Heart right ventricle (tissue), 16 donors: ENCODE results near the gene CPNE5. TPM values are rescaled to one million over a fixed set of nuclear protein-coding genes. Genes with fewer than 3 reads are reported as not detected.

Experiments used
- ATAC-seq, 8 donors: fragments of 200-7000 bp; cut with Tn5 transposase; one replicate each; pipeline ENCODE4 v1.9.1; 2020; ENCODE audit warnings: mild to moderate bottlenecking in 8 of 8, moderate library complexity in 8 of 8, moderate number of reproducible peaks in 1 of 8
- DNase-seq, 2 donors: peaks; one replicate each; pipeline ENCODE4 v3.0.0-alpha.2; 2020
- H3K27ac ChIP-seq, 10 donors: fragments of 200-600 bp; sonication (generic) in 2 of 10; one replicate each; pipeline versions ENCODE4 v1.5.0 to v1.8.0; 2020 to 2022; ENCODE audit warnings: mild to moderate bottlenecking in 3 of 10
- H3K27me3 ChIP-seq, 7 donors: fragments of 200-600 bp; one replicate each; pipeline ENCODE4 v1.8.0; 2021 to 2022; ENCODE audit warnings: mild to moderate bottlenecking in 2 of 7
- H3K36me3 ChIP-seq, 9 donors: fragments of 200-600 bp; sonication (generic) in 1 of 9; one replicate each; pipeline versions ENCODE4 v1.5.0 to v1.8.0; 2020 to 2022; ENCODE audit warnings: mild to moderate bottlenecking in 2 of 9
- H3K4me1 ChIP-seq, 9 donors: fragments of 200-600 bp; sonication (generic) in 1 of 9; one replicate each; pipeline versions ENCODE4 v1.5.0 to v1.8.0; 2020 to 2022; ENCODE audit warnings: mild to moderate bottlenecking in 4 of 9
- H3K4me3 ChIP-seq, 10 donors: fragments of 200-600 bp; sonication (generic) in 2 of 10; one replicate each; pipeline versions ENCODE4 v1.5.0 to v1.8.0; 2020 to 2022; ENCODE audit warnings: mild to moderate bottlenecking in 7 of 10, moderate library complexity in 2 of 10
- H3K9me3 ChIP-seq, 11 donors: fragments of 200-600 bp in 10 of 11; sonication (generic) in 2 of 11; one replicate each; pipeline versions ENCODE4 v1.5.0 to v1.8.0; 2013 to 2022; ENCODE audit warnings: mild to moderate bottlenecking in 2 of 11, control low read depth in 1 of 11, moderate library complexity in 1 of 11
- CTCF ChIP-seq, 9 donors: fragments of 200-600 bp; sonication (generic) in 2 of 9; IDR thresholded peaks; one replicate each; pipeline versions ENCODE4 v1.5.0 to v1.8.0; 2021 to 2022; ENCODE audit warnings: antibody characterized with exemption in 9 of 9, mild to moderate bottlenecking in 5 of 9, moderate library complexity in 1 of 9
- WGBS, 2 donors: extraction: QIAGEN DNeasy Blood & Tissue Kit; methylation state at CpG; one replicate each; pipeline ENCODE4 v1.1.7; 2013; ENCODE audit warnings: inconsistent platforms in 1 of 2; 5-methylcytosine and 5-hydroxymethylcytosine counted together
- intact Hi-C, 10 donors: fragments of 100-400 bp; cut with DNase I; formaldehyde crosslinking; loops; one replicate each; pipeline versions ENCODE4 v1.11.1 to v1.14.2; 2022
- polyA plus RNA-seq, 2 donors: library from polyadenylated mRNA; stranded (reverse); fragments of 200-250 nt; gene quantifications; one replicate each; pipeline ENCODE4 v1.2.3, GENCODE V29; 2013
- total RNA-seq, 10 donors: library from RNA; stranded (reverse); fragmentation: NEBNext Ultra II Directional in 3 of 10; extraction: Animal tissue kit (Norgen Biotek cat#: 25700) in 3 of 10; gene quantifications; one replicate each; pipeline versions ENCODE4 v1.2.1 to v1.2.4, GENCODE V29; 2021 to 2023
- donor health status: Arrhythmogenic right ventricular cardiomyopathy.
- donor health status: ischemic (EF 13 %, LVEDD 7.1; RV severe dilation, severe dysfunction).
- donor health status: healthy with polysubstance abuse.
- donor health status: DM: no; HTN: yes; CAD: no.
- donor health status: DM: no; HTN: no; CAD: no.
- donor health status: ischemic (EF 25% LVEDD 6.9; RV normal size, moderate dysfunction).
- donor health status: ischemic (EF 25% LVEDD 5.7; RV mildly dilated, moderate dysfunction).
- donor health status: healthy.
- donor health status: DM: yes; HTN: yes; CAD: no.
- donor health status: Ischemic cardiomyopathy.
- donor health status: ischemic (EF 35%, LVEDD 5.7; RV mildly dilated, moderate dysfunction).
- donor health status: nonischemic (EF 11% LVEDD 7.7; RV severe dilation, severe dysfunction).
- donor health status: DM: yes; HTN: yes; CAD: no.
- donor health status: PGD.
- donor health status: ischemic (EF 29% LVEDD 5.4; RV normal size, mild dysfunction).
- donor health status: nonischemic (EF 23%, LVEDD 6.1; RV moderate dilation, normal function).

CPNE5 gene
- total and polyA plus RNA-seq, 12 donors: 2.8 to 98.2 (median 24.4) TPM

DNA sequence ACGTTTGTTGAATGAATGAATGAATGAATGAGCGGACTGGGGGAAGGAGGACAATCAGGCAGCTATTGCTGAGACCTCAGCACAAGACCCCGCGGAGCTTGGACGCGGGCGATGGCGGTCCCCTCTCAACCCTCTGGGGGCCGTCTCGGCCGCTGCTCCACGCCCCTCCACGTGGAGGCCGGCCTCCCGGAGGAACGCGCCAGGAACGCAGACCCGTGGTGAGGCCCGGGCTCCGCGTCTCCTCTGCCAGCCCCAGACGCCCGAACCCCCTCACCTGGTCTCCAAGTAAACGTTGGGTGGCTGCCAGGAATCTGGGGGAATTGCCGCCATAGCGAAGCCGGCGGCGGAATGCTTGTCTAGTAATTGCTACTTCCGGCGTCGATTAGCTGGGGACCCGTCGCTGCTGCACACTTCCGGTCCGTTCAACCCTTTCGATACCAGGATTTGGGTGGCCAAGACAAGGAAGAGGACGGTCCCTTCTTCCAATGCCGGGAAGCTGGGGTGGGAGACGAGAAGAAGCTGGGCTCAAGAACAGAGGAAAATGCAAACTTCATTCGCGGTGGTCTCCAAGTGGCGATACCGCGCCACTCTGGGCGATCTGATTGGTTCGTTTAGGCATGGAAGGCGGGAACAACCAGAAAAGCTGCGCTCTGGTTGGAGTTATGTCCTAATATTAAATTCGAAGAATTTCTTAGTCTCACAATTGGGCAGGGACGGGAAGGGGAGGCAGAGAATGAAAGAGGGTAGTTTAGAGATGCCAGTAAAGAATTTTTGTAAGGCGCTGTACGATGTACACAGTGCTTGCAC is 35.4 kb upstream of the CPNE5 start, which contains the start of gene PPIL1:
TSS of gene PPIL1 (minus strand) at position 361 of the 807 bp plus-strand sequence. CDS start at position 330, 31 bp downstream.
- Histone ChIP-seq H3K36me3 (peaks cover 0 to 21% (median 0%) of the 10 kb centered on the region in 9 donors), H3K27me3 (no peaks in the 10 kb centered on the region), H3K27ac (peak within 1 kb of the TSS; percentile 37 to 98 (median 92)), H3K4me3 (peak within 1 kb of the TSS; percentile 45 to 94 (median 83)), H3K9me3 (no peaks in the 10 kb centered on the region), H3K4me1 (peaks cover 2 to 37% (median 17%) of the 10 kb centered on the region in 9 donors)
- DNase-seq (peak; percentile 77 to 89), ATAC-seq (peak; percentile 88 to 95 (median 92))
- intact Hi-C loops: loop anchor here in 1 of 10 donors (10.0 kb wide), 1 partner anchor 340 kb away; no protein-coding TSS in a partner anchor
- no peak for TF ChIP-seq CTCF (IDR thresholded peaks at IDR 0.05)
- 0% methylated on average over 50 to 54 of the region's 54 CpGs for WGBS, 2 donors

GRCh38 chr6:36873612-36874442 is 34.6 kb upstream of the CPNE5 start:
- WGBS, 2 donors: 12 to 16% methylated on average over 11 of the region's 11 CpGs
- peak overlapping the region; percentile 45 to 94 (median 83) for H3K4me3 ChIP-seq
- intact Hi-C loops: loop anchor here in 1 of 10 donors (10.0 kb wide), 1 partner anchor 341 kb away; no protein-coding TSS in a partner anchor
- H3K36me3 ChIP-seq: peaks cover 0 to 29% (median 0%) of the 10 kb centered on the region in 9 donors
- peaks cover 2 to 45% (median 20%) of the 10 kb centered on the region in 9 donors for H3K4me1 ChIP-seq
- ATAC-seq (no peak), DNase-seq (peak in 1 of 2 donors; percentile 23)
- H3K9me3 ChIP-seq: no peaks in the 10 kb centered on the region
- H3K27ac ChIP-seq: peak overlapping the region; percentile 37 to 98 (median 92)
- TF ChIP-seq CTCF (IDR thresholded peaks at IDR 0.05): peak in 2 of 9 donors; percentile 11 to 16
- no peaks in the 10 kb centered on the region for H3K27me3 ChIP-seq

- peak overlapping the region in 2 of 10 donors; percentile 93 to 98 for H3K27ac ChIP-seq
- peaks cover 0 to 34% (median 0%) of the 10 kb centered on the region in 9 donors for H3K36me3 ChIP-seq
- no peak for TF ChIP-seq CTCF (IDR thresholded peaks at IDR 0.05)
- ATAC-seq (no peak), DNase-seq (no peak)
- no peak overlapping the region for H3K4me3 ChIP-seq
- H3K9me3 ChIP-seq: no peaks in the 10 kb centered on the region
- 89% methylated on average over 1 of the region's 1 CpG for WGBS, 2 donors
- no peaks in the 10 kb centered on the region for H3K27me3 ChIP-seq
- peaks cover 2 to 50% (median 21%) of the 10 kb centered on the region in 9 donors for H3K4me1 ChIP-seq
- intact Hi-C loops: loop anchor here in 1 of 10 donors (10.0 kb wide), 1 partner anchor 342 kb away; no protein-coding TSS in a partner anchor
These were observed 33.9 kb upstream of the CPNE5 start for GRCh38 chr6:36873115-36873514.

- intact Hi-C loops: loop anchor here in 1 of 10 donors (10.0 kb wide), 1 partner anchor 343 kb away; no protein-coding TSS in a partner anchor
- H3K4me3 ChIP-seq: no peak overlapping the region
- DNase-seq (no peak), ATAC-seq (no peak)
- TF ChIP-seq CTCF (IDR thresholded peaks at IDR 0.05): no peak
- 58 to 68% methylated on average over 3 of the region's 3 CpGs for WGBS, 2 donors
- no peaks in the 10 kb centered on the region for H3K27me3 ChIP-seq
- peak overlapping the region in 7 of 10 donors; percentile 0 to 66 (median 17) for H3K27ac ChIP-seq
- H3K9me3 ChIP-seq: no peaks in the 10 kb centered on the region
- peaks cover 2 to 58% (median 31%) of the 10 kb centered on the region in 9 donors for H3K4me1 ChIP-seq
- peaks cover 0 to 41% (median 0%) of the 10 kb centered on the region in 9 donors for H3K36me3 ChIP-seq
These were observed 32.4 kb upstream of the CPNE5 start for GRCh38 chr6:36871686-36872085.
